Upper lobe of left lung (tissue), 4 donors: ENCODE data around the gene ST7.

Source experiments
- EP300 ChIP-seq, 4 donors: sonication (generic); formaldehyde crosslinking; IDR thresholded peaks; one replicate each; pipeline ENCODE4 v1.5.1; 2017; ENCODE audit warnings: antibody characterized with exemption in 4 of 4, control low read depth in 2 of 4
- TF ChIP-seq, protein P1 (sequence below), 6 experiments: fragments of 450-650 bp in 4 of 6; fragments of 200-600 bp in 2 of 6; sonication (generic) in 2 of 6; IDR thresholded peaks; one replicate each; pipeline ENCODE4 v1.5.1; 2016 to 2019; ENCODE audit warnings: antibody characterized with exemption in 6 of 6

DNA sequence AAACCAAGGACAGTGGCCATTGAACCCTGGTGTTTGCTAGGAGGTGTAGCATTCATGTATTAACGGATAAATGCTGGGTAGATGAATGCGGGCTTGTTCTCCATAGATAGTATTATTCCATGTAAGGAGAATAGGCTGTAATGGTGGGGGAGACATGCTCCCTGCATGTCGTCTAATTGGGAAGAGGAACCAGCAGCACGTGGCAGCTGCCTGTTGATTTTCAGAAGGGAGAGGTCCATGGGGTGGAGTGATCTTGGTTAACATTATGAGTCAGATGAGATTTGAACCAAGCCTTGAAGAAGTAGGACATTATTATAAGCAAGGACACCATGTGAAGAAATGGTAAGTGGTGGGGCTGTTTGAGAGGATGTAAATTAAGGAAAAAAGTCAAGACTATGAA is 257.1 kb downstream of the ST7 start:
- TF ChIP-seq, protein P1, sequence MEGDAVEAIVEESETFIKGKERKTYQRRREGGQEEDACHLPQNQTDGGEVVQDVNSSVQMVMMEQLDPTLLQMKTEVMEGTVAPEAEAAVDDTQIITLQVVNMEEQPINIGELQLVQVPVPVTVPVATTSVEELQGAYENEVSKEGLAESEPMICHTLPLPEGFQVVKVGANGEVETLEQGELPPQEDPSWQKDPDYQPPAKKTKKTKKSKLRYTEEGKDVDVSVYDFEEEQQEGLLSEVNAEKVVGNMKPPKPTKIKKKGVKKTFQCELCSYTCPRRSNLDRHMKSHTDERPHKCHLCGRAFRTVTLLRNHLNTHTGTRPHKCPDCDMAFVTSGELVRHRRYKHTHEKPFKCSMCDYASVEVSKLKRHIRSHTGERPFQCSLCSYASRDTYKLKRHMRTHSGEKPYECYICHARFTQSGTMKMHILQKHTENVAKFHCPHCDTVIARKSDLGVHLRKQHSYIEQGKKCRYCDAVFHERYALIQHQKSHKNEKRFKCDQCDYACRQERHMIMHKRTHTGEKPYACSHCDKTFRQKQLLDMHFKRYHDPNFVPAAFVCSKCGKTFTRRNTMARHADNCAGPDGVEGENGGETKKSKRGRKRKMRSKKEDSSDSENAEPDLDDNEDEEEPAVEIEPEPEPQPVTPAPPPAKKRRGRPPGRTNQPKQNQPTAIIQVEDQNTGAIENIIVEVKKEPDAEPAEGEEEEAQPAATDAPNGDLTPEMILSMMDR (IDR thresholded peaks at IDR 0.05), result no peak
- no peak for TF ChIP-seq EP300 (IDR thresholded peaks at IDR 0.05)
